ENCODE data around the gene PHLDB1. TPM values are rescaled to one million over a fixed set of nuclear protein-coding genes. Genes with fewer than 3 reads are reported as not detected.

The PHLDB1 gene
- total RNA-seq, 4 donors from 2014 or later, result 53.5 to 517 (median 287) TPM

DNA sequence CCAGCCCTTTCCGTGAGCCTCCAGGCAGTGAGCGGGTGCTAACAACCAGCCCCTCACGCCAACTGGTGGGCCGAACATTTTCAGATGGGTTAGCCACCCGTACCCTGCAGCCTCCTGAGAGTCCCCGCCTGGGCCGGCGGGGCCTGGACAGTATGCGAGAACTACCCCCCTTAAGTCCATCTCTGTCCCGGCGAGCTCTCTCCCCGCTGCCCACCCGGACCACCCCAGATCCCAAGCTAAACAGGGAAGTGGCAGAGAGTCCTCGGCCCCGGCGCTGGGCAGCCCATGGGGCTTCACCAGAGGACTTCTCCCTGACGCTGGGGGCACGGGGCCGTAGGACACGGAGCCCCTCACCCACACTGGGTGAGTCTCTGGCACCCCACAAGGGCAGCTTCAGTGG lies 20.6 kb downstream of the PHLDB1 start:
- Histone ChIP-seq H3K27me3 (no peaks in the 10 kb centered on the region), H3K27ac (no peak overlapping the region), H3K9me3 (no peaks in the 10 kb centered on the region), H3K36me3 (no peaks in the 10 kb centered on the region), H3K4me3 (no peak overlapping the region), H3K4me1 (peaks cover 0 to 4% of the 10 kb centered on the region in 2 donors)
- no peak for DNase-seq
- TF ChIP-seq POLR2A (IDR thresholded peaks at IDR 0.05), result no peak
- no peak for TF ChIP-seq CTCF (IDR thresholded peaks at IDR 0.05)
- intact Hi-C loops (cut with DNase I; ENCODE audit: low total_unique reads), result no loop called here

DNA sequence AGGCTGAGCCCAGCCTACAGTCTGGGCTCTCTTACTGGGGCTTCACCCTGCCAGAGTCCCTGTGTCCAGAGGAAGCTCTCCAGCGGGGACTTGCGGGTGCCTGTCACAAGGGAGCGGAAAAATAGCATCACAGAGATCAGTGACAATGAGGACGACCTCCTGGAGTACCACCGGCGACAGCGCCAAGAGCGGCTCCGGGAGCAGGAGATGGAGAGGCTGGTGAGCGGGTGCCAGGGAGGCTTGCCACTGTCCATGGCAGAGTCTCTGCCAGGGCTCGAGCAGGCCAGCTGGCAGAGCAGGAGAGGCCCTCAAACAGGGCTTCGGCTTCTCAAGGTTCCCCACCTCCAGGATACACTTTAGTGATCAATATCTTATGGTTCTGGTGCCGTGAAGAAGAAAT lies 21.0 kb downstream of the PHLDB1 start:
- no peak for TF ChIP-seq CTCF (IDR thresholded peaks at IDR 0.05)
- no peak for TF ChIP-seq POLR2A (IDR thresholded peaks at IDR 0.05)
- no peak for DNase-seq
- Histone ChIP-seq H3K27me3 (no peaks in the 10 kb centered on the region), H3K4me1 (peaks cover under 1 to 3% of the 10 kb centered on the region in 2 donors), H3K36me3 (no peaks in the 10 kb centered on the region), H3K9me3 (no peaks in the 10 kb centered on the region), H3K4me3 (no peak overlapping the region), H3K27ac (no peak overlapping the region)
- intact Hi-C loops (cut with DNase I; ENCODE audit: low total_unique reads), result no loop called here

DNA sequence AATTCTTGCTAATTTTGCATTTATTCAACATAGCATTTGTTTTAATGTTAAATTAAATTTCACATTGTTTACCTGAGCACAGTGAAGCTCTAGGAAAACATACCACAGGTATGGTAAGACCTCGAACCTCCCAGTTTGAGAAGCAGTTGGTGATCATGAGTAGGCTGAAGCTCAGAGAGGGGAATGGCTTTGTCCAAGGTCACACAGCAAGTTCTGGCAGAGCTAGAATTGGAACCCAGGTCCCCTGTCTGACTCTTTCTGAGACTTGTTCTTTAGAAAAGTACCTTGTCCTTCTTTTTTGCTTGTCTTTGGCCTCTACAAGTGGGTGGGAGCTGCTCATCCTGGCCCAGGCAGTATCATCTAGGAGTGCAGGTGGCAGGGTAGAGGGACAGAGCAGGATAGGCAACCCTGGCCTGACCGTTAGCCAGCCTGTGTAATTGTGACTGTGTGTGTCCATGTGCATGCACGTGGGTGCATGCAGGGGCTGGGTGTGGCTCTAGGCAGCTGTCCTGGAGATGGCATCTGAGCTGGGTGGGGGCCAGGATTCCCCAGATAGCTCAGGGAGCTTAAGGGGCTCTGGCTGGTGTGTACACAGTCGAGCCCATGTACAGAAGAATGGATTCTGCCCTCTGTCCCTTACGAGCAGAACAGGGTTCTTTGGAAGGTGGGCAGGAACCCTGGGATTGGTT lies 21.6 kb downstream of the PHLDB1 start:
- no peaks in the 10 kb centered on the region for H3K9me3 ChIP-seq
- H3K4me1 ChIP-seq, result peaks cover 0 to 4% of the 10 kb centered on the region in 2 donors
- intact Hi-C loops (cut with DNase I; ENCODE audit: low total_unique reads), result no loop called here
- no peaks in the 10 kb centered on the region for H3K27me3 ChIP-seq
- H3K4me3 ChIP-seq, result no peak overlapping the region
- no peak overlapping the region for H3K27ac ChIP-seq
- no peak for DNase-seq
- TF ChIP-seq POLR2A (IDR thresholded peaks at IDR 0.05) (no peak), CTCF (IDR thresholded peaks at IDR 0.05) (no peak)
- H3K36me3 ChIP-seq, result no peaks in the 10 kb centered on the region

GRCh38 chr11:118629761-118630661 lies 22.6 kb downstream of the PHLDB1 start:
- Histone ChIP-seq H3K36me3 (no peaks in the 10 kb centered on the region), H3K27me3 (no peaks in the 10 kb centered on the region), H3K27ac (no peak overlapping the region), H3K4me1 (peaks cover 0 to 4% of the 10 kb centered on the region in 2 donors), H3K4me3 (no peak overlapping the region), H3K9me3 (no peaks in the 10 kb centered on the region)
- no peak for TF ChIP-seq CTCF (IDR thresholded peaks at IDR 0.05)
- TF ChIP-seq POLR2A (IDR thresholded peaks at IDR 0.05), result no peak
- intact Hi-C loops (cut with DNase I; ENCODE audit: low total_unique reads), result no loop called here
- no peak for DNase-seq
